NCI-H2081 (cell line): Measurements from ENCODE around the gene DNAH14.
"Not testable (repeated sequence)": the region's sequence is repeated elsewhere in the genome, so short reads cannot be mapped to it uniquely, and the experiment has no call there.

ENCODE experiments used
- DNase-seq, 2 experiments: peaks; one replicate each; lab custom pipeline; 2025; lab: John Stamatoyannopoulos, UW

DNAH14 gene

GRCh38 chr1:224996266-224996665 lies 66.8 kb downstream of the DNAH14 start:
- no peak for DNase-seq

GRCh38 chr1:224998185-224998584 lies 68.7 kb downstream of the DNAH14 start:
- DNase-seq: no peak

GRCh38 chr1:225004396-225004795 lies 74.9 kb downstream of the DNAH14 start:
- no peak for DNase-seq

- not testable (repeated sequence) for DNase-seq
Observed at GRCh38 chr1:225006352-225006751, 76.9 kb downstream of the DNAH14 start.

- DNase-seq: not testable (repeated sequence)
Observed at GRCh38 chr1:225008050-225008449, 78.6 kb downstream of the DNAH14 start.

GRCh38 chr1:225021037-225021436 lies 91.6 kb downstream of the DNAH14 start:
- no peak for DNase-seq

GRCh38 chr1:225026701-225027100 lies 97.2 kb downstream of the DNAH14 start:
- DNase-seq: no peak

- not testable (repeated sequence) for DNase-seq
Observed at GRCh38 chr1:225036441-225036840, 107.0 kb downstream of the DNAH14 start.

- DNase-seq: no peak
Observed at GRCh38 chr1:225042263-225042662, 112.8 kb downstream of the DNAH14 start.

- DNase-seq: no peak
Observed at GRCh38 chr1:225044258-225044657, 114.8 kb downstream of the DNAH14 start.

GRCh38 chr1:225049594-225049993 lies 120.1 kb downstream of the DNAH14 start:
- DNase-seq: no peak

GRCh38 chr1:225063722-225064121 lies 134.2 kb downstream of the DNAH14 start:
- DNase-seq: no peak

GRCh38 chr1:225070972-225071371 lies 141.5 kb downstream of the DNAH14 start:
- no peak for DNase-seq

- DNase-seq: no peak
Observed at GRCh38 chr1:225097175-225097574, 167.7 kb downstream of the DNAH14 start.

GRCh38 chr1:225111000-225111399 lies 181.5 kb downstream of the DNAH14 start:
- DNase-seq: no peak

- no peak for DNase-seq
Observed at GRCh38 chr1:225113265-225113664, 183.8 kb downstream of the DNAH14 start.

- no peak for DNase-seq
Observed at GRCh38 chr1:225114354-225114990, 185.0 kb downstream of the DNAH14 start.

- DNase-seq: no peak
Observed at GRCh38 chr1:225119307-225119706, 189.8 kb downstream of the DNAH14 start.

GRCh38 chr1:225121095-225121494 lies 191.6 kb downstream of the DNAH14 start:
- no peak for DNase-seq

- DNase-seq: no peak
Observed at GRCh38 chr1:225131869-225132268, 202.4 kb downstream of the DNAH14 start.

- no peak for DNase-seq
Observed at GRCh38 chr1:225137976-225138375, 208.5 kb downstream of the DNAH14 start.

GRCh38 chr1:225143001-225143400 lies 213.5 kb downstream of the DNAH14 start:
- DNase-seq: no peak

GRCh38 chr1:225146478-225146877 lies 217.0 kb downstream of the DNAH14 start:
- DNase-seq: no peak

GRCh38 chr1:225147791-225148190 lies 218.3 kb downstream of the DNAH14 start:
- not testable (repeated sequence) for DNase-seq
